B cell (primary cell): ENCODE measurements around the gene SLIRP. TPM values are rescaled to one million over a fixed set of nuclear protein-coding genes. Genes with fewer than 3 reads are reported as not detected.

Experiments used
- ATAC-seq: fragments of 200-7000 bp; cut with Tn5 transposase; one replicate; pipeline ENCODE4 v1.10.0; 2021; ENCODE audit warnings: low read depth, mild to moderate bottlenecking, moderate number of reproducible peaks, moderate library complexity
- CTCF ChIA-PET: fragments of 350-600 bp; sonication (Branson Sonifier 250); formaldehyde crosslinking; loops from one replicate; lab custom pipeline; 2021; ENCODE audit warnings: antibody characterized with exemption, inconsistent platforms; lab: Charles Lee
- POLR2A ChIA-PET: fragments of 350-600 bp; sonication (Branson Sonifier 250); formaldehyde crosslinking; loops from one replicate; lab custom pipeline; 2021; ENCODE audit warnings: antibody characterized with exemption; lab: Charles Lee
- DNase-seq: peaks from one replicate; pipeline ENCODE4 v3.0.0; 2013
- H2AFZ ChIP-seq: 2 replicates; pipeline ENCODE4 v1.6.1; 2012; ENCODE audit warnings: mild to moderate bottlenecking, low read depth, low read length; ENCODE audit not compliant: insufficient read depth, poor library complexity, severe bottlenecking
- H3K27ac ChIP-seq, 2 donors: 1 replicate in 1 of 2; 2 replicates in 1 of 2; pipeline ENCODE4 v1.5.1; 2012 to 2013; ENCODE audit warnings: low read length in 2 of 2, mild to moderate bottlenecking in 2 of 2, moderate library complexity in 1 of 2
- H3K27me3 ChIP-seq, 4 experiments: fragments of 200-600 bp in 1 of 4; sonication (generic) in 1 of 4; replicated peaks in 1 of 4; 1 replicate in 2 of 4; 2 replicates in 2 of 4; pipeline versions ENCODE4 v1.6.1 to v1.7.0; 2013 to 2016; ENCODE audit warnings: low read length in 3 of 4, mild to moderate bottlenecking in 2 of 4, mixed read lengths in 1 of 4, moderate library complexity in 1 of 4; ENCODE audit not compliant: insufficient read depth in 4 of 4, control insufficient read depth in 3 of 4; ENCODE audit errors: control extremely low read depth in 1 of 4
- H3K36me3 ChIP-seq, 2 experiments: replicated peaks in 1 of 2; 1 replicate in 1 of 2; 2 replicates in 1 of 2; pipeline versions ENCODE4 v1.6.1 to v1.7.1; 2013; ENCODE audit warnings: low read length in 1 of 2; ENCODE audit not compliant: insufficient read depth in 2 of 2, control insufficient read depth in 1 of 2; ENCODE audit errors: control extremely low read depth in 1 of 2, extremely low read depth in 1 of 2
- H3K4me1 ChIP-seq, 2 donors: fragments of 200-600 bp in 1 of 2; sonication (generic) in 1 of 2; 1 replicate in 1 of 2; 2 replicates in 1 of 2; pipeline versions ENCODE4 v1.5.1 to v1.6.1; 2013 to 2017; ENCODE audit warnings: low read length in 2 of 2; ENCODE audit not compliant: control insufficient read depth in 2 of 2, insufficient read depth in 2 of 2
- H3K4me2 ChIP-seq: replicated peaks from 2 replicates; pipeline ENCODE3; 2012; ENCODE audit warnings: mild to moderate bottlenecking, low read depth, low read length; ENCODE audit not compliant: poor library complexity, severe bottlenecking
- H3K4me3 ChIP-seq, 5 experiments: fragments of 200-600 bp in 1 of 5; sonication (generic) in 1 of 5; 1 replicate in 3 of 5; 2 replicates in 2 of 5; pipeline versions ENCODE4 v1.5.1 to v1.7.0; 2011 to 2016; ENCODE audit warnings: low read length in 4 of 5, mild to moderate bottlenecking in 4 of 5, low read depth in 2 of 5, control low read depth in 1 of 5, moderate library complexity in 1 of 5; ENCODE audit not compliant: insufficient read depth in 1 of 5; ENCODE audit errors: control extremely low read depth in 1 of 5, extremely low read depth in 1 of 5
- H3K79me2 ChIP-seq: fragments of 200-600 bp; sonication (generic); one replicate; pipeline ENCODE4 v1.6.0; 2016; ENCODE audit warnings: low read length; ENCODE audit not compliant: control insufficient read depth, insufficient read depth
- H3K9ac ChIP-seq: fragments of 200-600 bp; sonication (generic); 2 replicates; pipeline ENCODE4 v1.6.1; 2017; ENCODE audit warnings: mild to moderate bottlenecking, low read length, moderate library complexity
- H3K9me3 ChIP-seq, 3 donors: one replicate each; pipeline versions ENCODE4 v1.6.1 to v1.7.1; 2013; ENCODE audit warnings: low read length in 2 of 3; ENCODE audit not compliant: control insufficient read depth in 2 of 3, insufficient read depth in 1 of 3; ENCODE audit errors: control extremely low read depth in 1 of 3
- H4K20me1 ChIP-seq: 2 replicates; pipeline ENCODE4 v1.6.0; 2012; ENCODE audit warnings: mild to moderate bottlenecking, low read length; ENCODE audit not compliant: insufficient read depth, control insufficient read depth, poor library complexity, severe bottlenecking
- H3K27ac Mint-ChIP-seq: one replicate; pipeline ENCODE4 v1.8.0; 2021; ENCODE audit warnings: mixed read lengths
- H3K27me3 Mint-ChIP-seq: one replicate; pipeline ENCODE4 v1.8.0; 2021; ENCODE audit warnings: mixed read lengths
- H3K4me1 Mint-ChIP-seq: one replicate; pipeline ENCODE4 v1.8.0; 2021; ENCODE audit warnings: mixed read lengths
- H3K4me3 Mint-ChIP-seq: one replicate; pipeline ENCODE4 v1.8.0; 2021; ENCODE audit warnings: mixed read lengths
- H3K9me3 Mint-ChIP-seq: one replicate; pipeline ENCODE4 v1.8.0; 2022; ENCODE audit warnings: mixed read lengths; ENCODE audit not compliant: insufficient read depth
- CTCF ChIP-seq: fragments of 200-600 bp; IDR thresholded peaks from one replicate; pipeline ENCODE4 v1.8.0; 2022; ENCODE audit warnings: antibody characterized with exemption, mild to moderate bottlenecking
- EZH2 ChIP-seq: IDR thresholded peaks from 2 replicates; pipeline ENCODE4 v1.6.1; 2012; ENCODE audit warnings: borderline replicate concordance, low read depth, mild to moderate bottlenecking, moderate library complexity, low read length; ENCODE audit not compliant: insufficient read depth, poor library complexity, severe bottlenecking
- WGBS: methylation state at CpG from one replicate; pipeline ENCODE4 v1.1.5; 2013; ENCODE audit warnings: missing lambda C conversion rate; ENCODE audit not compliant: insufficient coverage; 5-methylcytosine and 5-hydroxymethylcytosine counted together
- intact Hi-C: fragments of 100-400 bp; cut with micrococcal nuclease; formaldehyde crosslinking; loops from one replicate; pipeline ENCODE4 v1.10.0; 2022
- polyA plus RNA-seq: library from polyadenylated mRNA; depleted of rRNA; stranded (reverse); fragments of >200 nt; gene quantifications from 2 replicates; pipeline ENCODE4 v1.2.3, GENCODE V29; 2012
- total RNA-seq, 2 donors: library from RNA; stranded (reverse); fragments of 120-200 nt in 1 of 2; gene quantifications; 1 replicate in 1 of 2; 2 replicates in 1 of 2; pipeline versions ENCODE4 v1.2.3 to v1.2.4, GENCODE V29; 2013 to 2022

The SLIRP gene
- total and polyA plus RNA-seq, 2 donors (not counting 1 experiment from before 2014, with no cell fraction given), result 33.8 to 36.7 TPM

DNA sequence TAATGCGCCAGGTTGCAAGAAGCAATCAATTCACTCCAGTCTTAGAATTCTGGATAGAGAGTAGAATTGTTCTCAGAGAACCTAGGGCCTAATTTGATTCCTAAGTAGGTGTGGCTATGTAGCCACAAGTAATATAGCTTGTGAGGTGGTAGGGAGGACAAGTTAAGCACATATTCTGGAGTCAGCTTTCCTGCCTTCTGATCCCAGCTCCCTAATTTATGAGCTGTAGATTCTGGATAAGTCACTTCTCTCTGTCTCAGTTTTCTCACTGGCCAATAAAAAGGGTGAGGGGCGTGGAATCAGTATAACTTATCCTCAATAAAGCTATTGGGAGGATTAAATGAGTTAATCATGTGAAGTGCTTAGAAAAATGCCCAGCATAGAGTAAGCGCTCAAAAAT lies 56.1 kb downstream of the SLIRP start:
- intact Hi-C loops, result loop anchor here (10.0 kb wide), 1 partner anchor 389 kb away; the partner anchor contains the start of genes SAMD15 and TMED8

More for the DNA sequence above, 56.1 kb downstream of the SLIRP start:
- ChIA-PET CTCF (interaction anchor here (1.0 kb wide), 1 partner anchor 214 kb away, joined by 3 read pairs; no protein-coding TSS in a partner anchor), POLR2A (no interaction called here)
- no peak overlapping the region for H3K27ac ChIP-seq
- H3K4me3 Mint-ChIP-seq, result no peak overlapping the region
- no peak overlapping the region for H3K4me3 ChIP-seq
- H2AFZ ChIP-seq, result no peak overlapping the region
- H3K9ac ChIP-seq, result no peak overlapping the region
- H3K9me3 Mint-ChIP-seq, result no peaks in the 10 kb centered on the region
- TF ChIP-seq EZH2 (no peak), CTCF (no peak)
- peaks cover 0 to under 1% of the 10 kb centered on the region in 2 experiments for H3K36me3 ChIP-seq
- no peak for DNase-seq
- H3K4me1 Mint-ChIP-seq, result peaks cover 20% of the 10 kb centered on the region
- no peaks in the 10 kb centered on the region for H3K27me3 ChIP-seq
- peaks cover 10% of the 10 kb centered on the region for H4K20me1 ChIP-seq
- no CpG with 5 or more reads among the region's 3 CpGs for WGBS
- H3K4me1 ChIP-seq, result peaks cover 17 to 22% of the 10 kb centered on the region in 2 donors
- H3K4me2 ChIP-seq, result no peak overlapping the region
- peaks cover 19% of the 10 kb centered on the region for H3K79me2 ChIP-seq
- no peaks in the 10 kb centered on the region for H3K27me3 Mint-ChIP-seq
- H3K9me3 ChIP-seq, result no peaks in the 10 kb centered on the region
- H3K27ac Mint-ChIP-seq, result no peak overlapping the region
- ATAC-seq, result no peak

Other genes starting within 250 kb of the SLIRP start
- 0.30 TPM in 1 of 2 replicates, not detected in the other for gene ISM2, start 209.3 kb upstream of the SLIRP start, total RNA-seq
- not detected in 2 replicates for gene ISM2, start 209.3 kb upstream of the SLIRP start, polyA plus RNA-seq
- gene SPTLC2, start 91.5 kb upstream of the SLIRP start, total RNA-seq, result 41.4 and 52.2 TPM in 2 replicates
- gene SPTLC2, start 91.5 kb upstream of the SLIRP start, polyA plus RNA-seq, result 9.4 and 20.9 TPM in 2 replicates
- 19.0 and 21.8 TPM in 2 replicates for gene ALKBH1, start 80 bp upstream of the SLIRP start, total RNA-seq
- 7.4 and 8.8 TPM in 2 replicates for gene ALKBH1, start 80 bp upstream of the SLIRP start, polyA plus RNA-seq
- gene SNW1, start 53.1 kb downstream of the SLIRP start, total RNA-seq, result 86.4 and 99.3 TPM in 2 replicates
- gene SNW1, start 53.1 kb downstream of the SLIRP start, polyA plus RNA-seq, result 15.0 and 30.4 TPM in 2 replicates
- gene ADCK1, start 92.0 kb downstream of the SLIRP start, total RNA-seq, result 10.6 and 13.1 TPM in 2 replicates
- 10.5 and 18.3 TPM in 2 replicates for gene ADCK1, start 92.0 kb downstream of the SLIRP start, polyA plus RNA-seq